Hematopoietic multipotent progenitor cell treated with erythropoietin and hydrocortisone succinate and interleukin-3 and kit ligand, for 4 days (in vitro differentiated cells): Measurements from ENCODE around the gene CSRP1.

ENCODE experiments used
- DNase-seq: peaks from one replicate; pipeline ENCODE4 v3.0.0-alpha.2; 2015

CSRP1 gene

DNA sequence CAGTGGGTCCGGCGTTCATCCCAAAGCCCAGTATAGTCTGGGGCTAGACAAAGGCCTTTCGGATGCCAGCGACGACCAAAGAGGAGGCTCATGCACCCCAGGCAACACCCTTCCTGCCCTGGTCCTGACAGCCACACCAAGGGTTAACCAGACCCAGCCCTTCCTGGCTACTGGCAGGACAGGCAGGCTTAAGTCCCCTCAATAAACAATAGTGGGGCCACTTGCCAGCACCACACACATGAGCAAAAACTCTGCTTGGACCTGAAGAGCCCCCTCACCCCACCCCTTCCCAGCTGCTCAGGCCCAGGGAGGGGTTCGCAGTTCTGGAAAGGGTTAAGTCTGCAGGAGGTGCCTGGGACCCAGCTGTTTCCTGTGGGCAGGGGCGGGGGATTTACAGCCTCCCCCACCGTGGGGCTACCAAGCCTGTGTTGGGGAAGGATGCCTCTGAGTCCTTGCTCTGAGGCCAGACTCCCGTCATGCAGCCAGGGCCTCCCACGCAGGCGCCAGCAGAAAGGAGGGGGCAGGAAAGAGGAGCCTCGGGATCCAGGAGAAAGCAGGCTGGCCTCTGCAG, 56.1 kb downstream of the CSRP1 start:
- peak; percentile 59 for DNase-seq

DNA sequence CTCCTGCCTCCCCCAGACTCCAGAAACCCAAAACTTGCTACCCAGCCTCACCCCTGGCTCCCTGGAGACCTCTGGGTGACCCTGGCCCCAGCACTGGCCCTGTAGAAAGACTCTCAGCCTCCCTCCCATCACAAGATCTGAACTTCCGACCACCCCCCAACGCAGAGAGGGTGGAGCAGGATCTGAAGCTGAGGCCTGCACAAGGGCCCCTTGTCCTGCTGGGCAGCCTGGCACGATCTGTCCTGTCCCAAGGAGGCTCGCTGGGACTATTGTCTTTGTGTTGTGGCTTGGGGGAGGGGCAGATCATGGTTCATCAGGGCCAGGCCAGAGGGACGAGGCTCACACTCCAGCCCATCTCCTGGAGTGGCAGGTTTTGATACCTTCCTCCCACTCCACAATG, 57.9 kb downstream of the CSRP1 start:
- no peak for DNase-seq

DNA sequence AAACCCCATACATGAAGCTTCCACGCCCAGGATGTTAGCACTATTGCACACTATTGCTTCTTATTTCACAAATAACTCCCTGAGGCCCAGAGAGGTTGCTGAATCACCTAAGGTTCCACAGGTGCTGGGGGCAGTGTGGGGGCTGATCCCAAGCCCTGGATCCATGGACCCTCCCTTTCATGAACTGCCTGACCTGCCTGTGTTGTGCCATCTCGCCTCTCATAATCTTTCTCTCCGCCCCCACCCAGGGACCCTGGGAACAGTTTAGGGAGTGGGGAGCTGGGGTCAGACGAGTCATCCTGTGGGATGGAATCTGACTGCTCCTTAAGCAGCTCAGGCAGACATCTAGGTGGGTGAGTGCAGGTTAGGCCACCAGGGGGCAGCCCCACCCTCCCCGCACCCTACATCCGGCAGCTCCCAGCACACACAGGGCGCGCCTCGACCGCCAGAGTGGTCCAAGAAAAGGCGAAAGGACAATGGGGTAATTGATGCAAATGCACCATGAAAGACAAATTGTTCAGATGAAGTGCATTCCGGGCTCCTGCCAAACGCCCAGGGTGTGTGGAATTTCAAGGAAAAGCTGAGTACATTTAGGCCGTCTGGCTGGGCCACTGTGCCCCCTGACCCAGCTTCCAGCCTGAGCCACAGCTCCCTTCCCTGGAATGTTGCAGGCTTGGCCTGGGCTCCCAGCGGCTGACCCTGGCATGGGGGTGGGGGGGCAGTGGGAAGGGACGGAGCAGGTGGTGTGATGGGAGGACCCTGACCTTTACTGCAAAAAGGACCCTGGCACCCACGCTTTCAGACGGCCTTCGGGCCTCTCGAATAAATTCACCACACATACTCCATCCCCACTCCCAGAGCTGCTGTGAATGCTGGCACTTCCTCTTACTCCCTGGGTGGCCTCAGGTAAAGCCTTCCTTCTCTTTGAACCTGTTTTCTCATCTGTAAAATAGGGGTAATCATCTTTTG, 58.7 kb downstream of the CSRP1 start:
- peak; percentile 85 for DNase-seq

DNA sequence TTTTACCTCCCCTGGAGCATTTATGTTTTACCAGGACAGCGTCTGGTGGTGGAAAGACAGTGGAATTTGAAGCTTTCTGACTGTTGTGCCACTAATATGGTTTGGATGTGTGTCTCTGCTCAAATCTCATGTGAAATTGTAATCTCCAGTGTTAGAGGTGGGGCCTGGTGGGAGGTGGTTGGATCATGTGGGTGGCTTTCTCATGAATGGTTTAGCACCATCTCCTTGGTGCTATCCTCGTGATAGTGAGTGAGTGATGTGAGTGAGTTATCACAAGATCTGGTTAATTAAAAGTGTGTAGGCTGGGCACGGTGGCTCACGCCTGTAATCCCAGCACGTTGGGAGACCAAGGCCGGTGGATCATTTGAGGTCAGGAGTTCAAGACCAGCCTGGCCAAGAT, 61.6 kb downstream of the CSRP1 start:
- no peak for DNase-seq

DNA sequence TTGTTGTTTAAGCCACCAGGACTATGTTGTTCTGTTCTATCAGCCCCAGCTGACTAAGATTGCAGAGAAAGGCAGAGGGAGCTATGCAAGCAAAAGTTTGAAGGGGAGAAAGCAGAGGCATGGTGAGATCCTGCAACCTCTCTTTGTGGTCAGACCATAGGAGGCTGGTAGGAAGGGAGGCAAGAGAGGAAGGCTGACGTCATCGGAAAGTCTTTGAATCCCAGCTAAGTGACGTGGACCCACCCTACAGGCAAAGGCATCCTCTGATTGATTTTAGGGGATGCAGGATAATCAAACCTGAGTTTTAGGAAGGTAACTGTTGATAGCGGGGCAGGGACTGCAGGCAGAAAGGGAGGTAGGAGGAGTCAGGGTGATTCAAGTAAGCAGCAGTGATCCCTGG, 62.1 kb downstream of the CSRP1 start:
- no peak for DNase-seq

DNA sequence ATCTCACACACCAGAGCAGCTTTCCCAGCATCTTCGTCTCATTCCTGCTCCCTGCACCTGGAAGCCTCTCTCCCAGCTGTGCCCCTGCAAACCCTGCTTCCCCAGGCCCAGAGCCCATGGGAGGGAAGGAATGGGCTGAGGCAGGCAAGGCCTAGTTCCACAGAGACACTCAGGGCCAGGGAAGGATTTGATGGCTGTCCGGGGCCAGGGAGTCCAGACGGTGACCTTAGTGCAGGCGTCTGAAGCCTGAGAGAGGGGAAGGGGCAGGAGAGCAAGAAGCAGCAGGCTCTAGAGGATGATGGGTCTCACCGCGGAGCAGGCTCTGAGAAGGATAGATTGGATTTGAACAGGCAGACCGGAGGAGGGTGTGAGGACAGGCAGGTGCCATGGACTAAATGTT, 63.2 kb downstream of the CSRP1 start:
- no peak for DNase-seq

DNA sequence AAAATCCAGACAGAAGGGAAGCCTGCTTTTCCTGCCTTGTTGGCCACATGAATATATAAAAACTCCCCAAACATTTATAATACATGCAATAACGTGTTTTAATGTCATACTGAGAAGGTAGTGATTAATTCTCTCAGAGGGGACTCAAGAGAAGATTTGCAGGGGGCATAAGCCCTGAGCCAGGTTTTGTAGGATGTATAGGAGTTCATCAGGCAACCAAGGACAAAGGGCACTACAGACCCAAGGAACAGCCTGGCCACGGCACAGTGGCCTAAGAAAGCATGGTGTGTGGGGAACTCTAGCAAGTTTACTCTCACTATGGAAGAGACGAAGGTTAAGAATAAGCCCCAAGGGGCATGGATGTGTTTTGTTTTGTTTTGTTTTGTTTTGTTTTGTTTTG, 70.0 kb downstream of the CSRP1 start:
- no peak for DNase-seq

DNA sequence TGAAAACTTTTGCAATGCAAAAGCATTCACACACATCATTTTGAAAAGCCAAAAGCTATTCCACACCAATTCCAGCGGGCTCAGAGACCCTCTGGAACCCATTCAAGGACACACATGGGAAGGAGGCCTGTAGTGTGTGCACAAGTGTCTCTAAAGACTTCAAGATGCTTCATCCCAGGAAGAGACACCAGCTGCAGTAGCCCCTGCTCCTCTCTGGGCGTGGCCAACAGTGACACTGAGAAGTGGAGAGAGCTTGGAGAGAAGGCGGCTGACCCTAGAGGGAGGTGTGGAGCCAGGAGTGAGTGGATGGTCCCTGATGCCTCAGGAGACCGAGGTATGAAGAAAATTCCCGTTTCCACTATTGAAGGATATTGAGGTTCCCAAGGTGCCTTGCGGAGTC, 70.5 kb downstream of the CSRP1 start:
- no peak for DNase-seq

DNA sequence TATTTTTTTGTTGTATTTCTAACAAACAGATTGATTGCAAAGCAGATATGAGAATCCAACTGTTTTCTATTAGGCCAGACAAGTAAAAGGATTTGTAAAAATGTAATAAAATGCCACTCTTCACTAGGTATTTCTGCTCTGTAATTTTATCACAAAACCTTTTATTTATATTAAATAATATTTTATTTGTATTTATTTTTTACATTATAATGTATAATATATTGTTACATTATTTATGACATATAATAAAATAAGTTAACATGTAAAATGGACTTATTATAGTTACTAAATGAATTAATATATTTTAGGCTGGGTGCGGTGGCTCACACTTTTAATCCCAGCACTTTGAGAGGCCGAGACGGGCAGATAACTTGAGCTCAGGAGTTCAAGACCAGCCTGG, 72.7 kb downstream of the CSRP1 start:
- DNase-seq, result no peak

DNA sequence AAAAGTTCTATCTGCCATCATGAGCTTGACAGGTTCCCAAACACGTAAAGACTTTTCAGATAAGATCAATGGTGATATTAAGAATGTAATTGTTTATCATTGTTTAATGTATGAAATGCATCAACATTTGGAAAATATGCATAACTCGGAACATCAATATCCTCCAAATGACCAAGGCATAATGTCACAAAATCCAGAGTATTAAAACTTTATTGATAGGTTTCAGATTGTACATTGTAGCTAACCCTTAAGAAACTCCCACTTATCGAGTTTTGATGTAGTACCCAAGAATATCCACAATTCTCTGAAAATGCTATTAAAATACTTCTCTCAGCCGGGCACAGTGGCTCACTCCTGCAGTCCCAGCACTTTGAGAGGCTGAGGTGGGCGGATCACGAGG, 73.3 kb downstream of the CSRP1 start:
- DNase-seq, result no peak
